Thyroid gland (tissue), 4 donors: ENCODE results near the gene ACVR1. TPM values are rescaled to one million over a fixed set of nuclear protein-coding genes. Genes with fewer than 3 reads are reported as not detected.

Source experiments
- DNase-seq, 2 donors: peaks; one replicate each; pipeline ENCODE4 v3.0.0-alpha.2; 2019
- H3K27ac ChIP-seq, 3 donors: fragments of 200-600 bp; sonication (generic); 1 replicate in 2 of 3; 2 replicates in 1 of 3; pipeline ENCODE4 v1.5.1; 2016 to 2019; ENCODE audit warnings: mild to moderate bottlenecking in 1 of 3, moderate library complexity in 1 of 3
- H3K27me3 ChIP-seq: fragments of 200-600 bp; sonication (generic); one replicate; pipeline ENCODE4 v1.5.1; 2019
- H3K36me3 ChIP-seq, 2 donors: fragments of 200-600 bp; sonication (generic); one replicate each; pipeline ENCODE4 v1.5.1; 2016 to 2019
- H3K4me1 ChIP-seq, 2 donors: fragments of 200-600 bp; sonication (generic); one replicate each; pipeline ENCODE4 v1.5.1; 2017 to 2019
- H3K4me3 ChIP-seq, 3 donors: fragments of 200-600 bp; sonication (generic); replicated peaks in 1 of 3; 1 replicate in 2 of 3; 2 replicates in 1 of 3; pipeline ENCODE4 v1.5.1; 2016; ENCODE audit warnings: mild to moderate bottlenecking in 1 of 3
- H3K9me3 ChIP-seq: fragments of 200-600 bp; sonication (generic); one replicate; pipeline ENCODE4 v1.5.1; 2017
- POLR2A ChIP-seq, 2 donors: fragments of 450-650 bp; IDR thresholded peaks; one replicate each; pipeline ENCODE4 v1.6.1; 2017; ENCODE audit warnings: antibody characterized with exemption in 2 of 2, mild to moderate bottlenecking in 2 of 2, moderate library complexity in 1 of 2
- WGBS, 2 donors: methylation state at CpG; one replicate each; pipeline ENCODE4 v1.1.5; 2017; 5-methylcytosine and 5-hydroxymethylcytosine counted together
- intact Hi-C: fragments of 100-400 bp; cut with DNase I; formaldehyde crosslinking; loops from one replicate; pipeline ENCODE4 v1.15.1; 2023
- total RNA-seq, 4 donors: library from RNA; depleted of rRNA; stranded (reverse); fragments of >200 nt; gene quantifications; one replicate each; pipeline ENCODE4 v1.2.3, GENCODE V29; 2016
- TF ChIP-seq, protein P1 (sequence below), 6 experiments: fragments of 200-600 bp in 3 of 6; fragments of 450-650 bp in 3 of 6; sonication (generic) in 3 of 6; IDR thresholded peaks; one replicate each; pipeline ENCODE4 v1.5.1; 2016 to 2019; ENCODE audit warnings: antibody characterized with exemption in 6 of 6, mild to moderate bottlenecking in 2 of 6, inconsistent platforms in 1 of 6, moderate library complexity in 1 of 6

Gene ACVR1
- total RNA-seq, 4 donors from 2014 or later = 42.7 to 55.8 (median 46.3) TPM

DNA sequence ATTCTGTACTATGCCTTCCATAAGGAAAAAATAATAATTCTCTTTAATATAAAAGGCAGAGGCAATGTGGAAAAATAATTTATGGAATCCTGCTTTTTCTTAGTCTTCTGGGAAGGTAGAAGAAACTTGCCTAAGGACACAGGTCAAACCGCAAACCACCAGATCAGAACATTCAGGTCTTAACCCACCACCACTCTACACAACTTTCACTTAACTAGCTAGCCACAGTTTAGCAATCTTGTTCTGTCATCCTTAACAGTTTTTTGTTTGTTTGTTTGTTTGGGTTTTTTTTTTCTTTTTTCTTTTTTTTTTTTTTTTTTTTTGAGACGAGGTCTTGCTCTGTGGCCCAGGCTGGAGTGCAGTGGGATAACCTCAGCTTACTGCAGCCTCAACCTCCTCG, 70.6 kb downstream of the ACVR1 start:
- TF ChIP-seq, protein P1, sequence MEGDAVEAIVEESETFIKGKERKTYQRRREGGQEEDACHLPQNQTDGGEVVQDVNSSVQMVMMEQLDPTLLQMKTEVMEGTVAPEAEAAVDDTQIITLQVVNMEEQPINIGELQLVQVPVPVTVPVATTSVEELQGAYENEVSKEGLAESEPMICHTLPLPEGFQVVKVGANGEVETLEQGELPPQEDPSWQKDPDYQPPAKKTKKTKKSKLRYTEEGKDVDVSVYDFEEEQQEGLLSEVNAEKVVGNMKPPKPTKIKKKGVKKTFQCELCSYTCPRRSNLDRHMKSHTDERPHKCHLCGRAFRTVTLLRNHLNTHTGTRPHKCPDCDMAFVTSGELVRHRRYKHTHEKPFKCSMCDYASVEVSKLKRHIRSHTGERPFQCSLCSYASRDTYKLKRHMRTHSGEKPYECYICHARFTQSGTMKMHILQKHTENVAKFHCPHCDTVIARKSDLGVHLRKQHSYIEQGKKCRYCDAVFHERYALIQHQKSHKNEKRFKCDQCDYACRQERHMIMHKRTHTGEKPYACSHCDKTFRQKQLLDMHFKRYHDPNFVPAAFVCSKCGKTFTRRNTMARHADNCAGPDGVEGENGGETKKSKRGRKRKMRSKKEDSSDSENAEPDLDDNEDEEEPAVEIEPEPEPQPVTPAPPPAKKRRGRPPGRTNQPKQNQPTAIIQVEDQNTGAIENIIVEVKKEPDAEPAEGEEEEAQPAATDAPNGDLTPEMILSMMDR (IDR thresholded peaks at IDR 0.05) = no peak
- no peak for TF ChIP-seq POLR2A (IDR thresholded peaks at IDR 0.05)

DNA sequence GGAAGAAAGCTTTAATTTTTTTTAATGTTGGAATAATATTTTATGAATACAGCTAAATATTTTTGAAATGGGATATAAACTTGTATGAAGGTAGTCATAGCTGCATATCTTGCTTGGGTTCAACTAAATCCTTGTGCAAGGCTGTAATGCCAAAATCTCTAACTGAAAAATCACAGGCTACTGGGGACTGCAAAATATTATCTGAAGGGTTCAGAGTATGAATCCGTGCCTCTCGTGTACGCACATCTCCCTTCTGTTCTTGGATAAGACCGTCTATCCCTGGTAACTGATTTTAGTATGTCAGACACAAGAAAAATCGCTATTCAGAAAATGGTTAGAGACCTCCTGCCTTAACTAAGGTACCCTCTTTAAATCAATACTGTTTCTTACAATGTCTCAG, 71.8 kb downstream of the ACVR1 start:
- no peak overlapping the region for H3K4me3 ChIP-seq
- TF ChIP-seq, protein P1 (IDR thresholded peaks at IDR 0.05) = no peak
- no peak for TF ChIP-seq POLR2A (IDR thresholded peaks at IDR 0.05)
- no peak for DNase-seq
- H3K4me1 ChIP-seq = peaks cover 17 to 30% of the 10 kb centered on the region in 2 donors
- intact Hi-C loops = no loop called here
- 96 to 99% methylated on average over 5 of the region's 5 CpGs for WGBS, 2 donors
- H3K27ac ChIP-seq = no peak overlapping the region
- no peaks in the 10 kb centered on the region for H3K27me3 ChIP-seq
- H3K9me3 ChIP-seq = no peaks in the 10 kb centered on the region
- no peaks in the 10 kb centered on the region for H3K36me3 ChIP-seq

More for the DNA sequence above, 70.6 kb downstream of the ACVR1 start:
- H3K27ac ChIP-seq = no peak overlapping the region
- H3K4me3 ChIP-seq = no peak overlapping the region
- peaks cover 21 to 35% of the 10 kb centered on the region in 2 donors for H3K4me1 ChIP-seq
- DNase-seq = no peak
- intact Hi-C loops = no loop called here
- no peaks in the 10 kb centered on the region for H3K9me3 ChIP-seq
- H3K27me3 ChIP-seq = no peaks in the 10 kb centered on the region
- WGBS, 2 donors = 92 to 97% methylated on average over 3 of the region's 3 CpGs
- no peaks in the 10 kb centered on the region for H3K36me3 ChIP-seq

DNA sequence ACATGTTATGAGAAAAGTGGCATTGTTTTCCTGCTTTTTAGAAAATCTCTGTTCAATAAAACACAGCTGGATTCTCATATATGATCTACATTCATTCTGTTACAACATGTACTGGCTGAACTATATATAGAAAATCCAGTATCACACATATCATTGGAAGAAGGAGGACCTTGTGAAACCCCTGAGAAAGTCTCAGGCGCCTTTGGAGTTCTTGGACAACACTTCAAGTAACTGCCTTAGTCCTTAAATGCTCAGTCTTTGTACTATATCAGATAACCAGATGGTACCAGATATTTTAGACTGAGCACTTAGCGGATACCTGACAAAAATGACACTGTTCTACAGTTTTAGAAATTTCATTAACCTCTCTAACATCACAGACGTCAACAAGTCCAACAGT, 72.2 kb downstream of the ACVR1 start:
- TF ChIP-seq, protein P1 (IDR thresholded peaks at IDR 0.05) = no peak
- no peak for TF ChIP-seq POLR2A (IDR thresholded peaks at IDR 0.05)
- H3K36me3 ChIP-seq = no peaks in the 10 kb centered on the region
- H3K27me3 ChIP-seq = no peaks in the 10 kb centered on the region
- no peak overlapping the region for H3K27ac ChIP-seq
- intact Hi-C loops = no loop called here
- no peaks in the 10 kb centered on the region for H3K9me3 ChIP-seq
- no peak for DNase-seq
- peaks cover 17 to 26% of the 10 kb centered on the region in 2 donors for H3K4me1 ChIP-seq
- H3K4me3 ChIP-seq = no peak overlapping the region
- 64 to 78% methylated on average over 3 of the region's 3 CpGs for WGBS, 2 donors

DNA sequence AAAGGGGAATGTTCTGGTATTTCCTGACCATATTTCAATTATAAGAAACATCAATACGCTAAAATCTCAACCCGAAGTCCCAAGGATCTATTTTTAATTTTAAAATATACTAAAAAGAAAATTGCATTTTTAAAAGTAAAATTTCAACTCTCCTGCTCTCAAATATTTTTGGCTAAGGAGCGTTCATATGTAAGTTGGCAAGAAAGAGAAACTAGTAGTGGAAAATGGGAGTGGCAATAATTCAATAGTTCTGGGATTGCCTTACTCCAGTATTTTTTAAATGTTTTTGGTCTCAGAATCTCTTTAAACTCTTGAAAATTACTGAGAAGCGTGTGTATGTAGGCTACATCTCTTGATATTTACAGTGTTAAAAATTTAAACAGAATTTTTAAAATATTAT, 72.7 kb downstream of the ACVR1 start:
- no peak for DNase-seq
- H3K4me1 ChIP-seq = peaks cover 17 to 24% of the 10 kb centered on the region in 2 donors
- TF ChIP-seq, protein P1 (IDR thresholded peaks at IDR 0.05) = no peak
- TF ChIP-seq POLR2A (IDR thresholded peaks at IDR 0.05) = no peak
- no peaks in the 10 kb centered on the region for H3K9me3 ChIP-seq
- peaks cover 0 to 4% of the 10 kb centered on the region in 2 donors for H3K36me3 ChIP-seq
- intact Hi-C loops = no loop called here
- no peak overlapping the region for H3K4me3 ChIP-seq
- WGBS, 2 donors = 73 to 84% methylated on average over 4 of the region's 4 CpGs
- H3K27me3 ChIP-seq = no peaks in the 10 kb centered on the region
- no peak overlapping the region for H3K27ac ChIP-seq

DNA sequence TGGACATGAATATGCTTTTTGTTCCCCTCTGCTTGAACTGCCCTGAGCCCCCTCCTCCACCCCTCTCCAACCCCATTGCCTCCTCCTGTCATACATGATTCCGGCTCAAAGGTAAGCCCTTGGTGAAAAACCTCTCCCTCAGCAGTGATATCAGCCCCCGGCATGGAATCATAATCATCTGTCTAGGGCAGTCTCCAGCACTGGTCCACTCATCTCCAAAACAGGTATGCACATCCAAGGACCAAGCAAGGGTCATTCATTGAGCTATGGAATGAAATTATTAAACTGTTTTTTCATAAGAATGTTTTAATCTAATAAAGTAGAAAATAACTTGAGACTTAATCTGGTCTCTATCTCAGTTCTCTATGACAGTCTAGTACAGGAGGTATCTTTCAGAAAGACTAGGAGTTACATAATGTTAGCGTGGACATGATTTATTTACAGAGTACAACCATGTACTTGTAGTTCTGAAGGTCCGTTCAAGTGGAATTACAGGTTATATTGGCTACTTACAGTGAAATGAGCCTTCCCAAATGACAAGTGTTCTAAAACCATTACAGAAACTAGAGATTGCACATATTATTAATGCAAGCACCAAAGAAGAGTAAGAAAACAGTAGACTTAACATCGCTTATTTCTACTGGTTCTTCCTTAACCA, 75.2 kb downstream of the ACVR1 start:
- no peak for TF ChIP-seq POLR2A (IDR thresholded peaks at IDR 0.05)
- TF ChIP-seq, protein P1 (IDR thresholded peaks at IDR 0.05) = no peak
- intact Hi-C loops = no loop called here
- 50 to 58% methylated on average over 5 of the region's 5 CpGs for WGBS, 2 donors
- H3K27ac ChIP-seq = peak overlapping the region in 2 of 3 donors; percentile 16 to 53
- no peak overlapping the region for H3K4me3 ChIP-seq
- no peak for DNase-seq
- H3K9me3 ChIP-seq = no peaks in the 10 kb centered on the region
- H3K4me1 ChIP-seq = peaks cover 17 to 25% of the 10 kb centered on the region in 2 donors
- H3K27me3 ChIP-seq = no peaks in the 10 kb centered on the region
- H3K36me3 ChIP-seq = peaks cover 0 to 4% of the 10 kb centered on the region in 2 donors
